Liver (tissue), 9 donors: ENCODE measurements around the gene EZR. TPM values are rescaled to one million over a fixed set of nuclear protein-coding genes. Genes with fewer than 3 reads are reported as not detected.

Experiments
- DNase-seq: peaks from one replicate; pipeline ENCODE4 v3.0.0-alpha.2; 2017; ENCODE audit warnings: low spot score
- H3K27ac ChIP-seq, 2 donors: one replicate each; pipeline ENCODE4 v1.7.0; 2013; ENCODE audit warnings: inconsistent platforms in 2 of 2, low read length in 2 of 2, control low read depth in 1 of 2, low read depth in 1 of 2, mild to moderate bottlenecking in 1 of 2
- H3K27me3 ChIP-seq, 4 donors: one replicate each; pipeline versions ENCODE4 v1.6.1 to v1.7.0; 2013; ENCODE audit warnings: low read length in 3 of 4, inconsistent platforms in 1 of 4, mild to moderate bottlenecking in 1 of 4, moderate library complexity in 1 of 4; ENCODE audit not compliant: control insufficient read depth in 4 of 4, insufficient read depth in 4 of 4
- H3K36me3 ChIP-seq, 4 donors: one replicate each; pipeline versions ENCODE4 v1.6.1 to v1.7.0; 2013; ENCODE audit warnings: low read length in 3 of 4, mild to moderate bottlenecking in 3 of 4, low read depth in 1 of 4, moderate library complexity in 1 of 4; ENCODE audit not compliant: control insufficient read depth in 4 of 4, insufficient read depth in 3 of 4
- H3K4me1 ChIP-seq, 4 donors: one replicate each; pipeline versions ENCODE4 v1.6.1 to v1.7.0; 2013; ENCODE audit warnings: low read length in 3 of 4, mild to moderate bottlenecking in 3 of 4, moderate library complexity in 1 of 4; ENCODE audit not compliant: control insufficient read depth in 4 of 4, insufficient read depth in 4 of 4
- H3K4me3 ChIP-seq, 3 donors: one replicate each; pipeline versions ENCODE4 v1.6.1 to v1.7.0; 2013; ENCODE audit warnings: low read length in 3 of 3, control low read depth in 1 of 3, low read depth in 1 of 3, mild to moderate bottlenecking in 1 of 3
- H3K9ac ChIP-seq, 2 donors: one replicate each; pipeline ENCODE4 v1.7.0; 2013; ENCODE audit warnings: low read length in 2 of 2, mild to moderate bottlenecking in 2 of 2, moderate library complexity in 2 of 2, control low read depth in 1 of 2, low read depth in 1 of 2
- H3K9me3 ChIP-seq, 4 donors: one replicate each; pipeline versions ENCODE4 v1.6.1 to v1.7.0; 2013; ENCODE audit warnings: low read length in 3 of 4; ENCODE audit not compliant: control insufficient read depth in 4 of 4
- FOXA1 ChIP-seq: IDR thresholded peaks from 2 replicates; pipeline ENCODE4 v1.6.1; 2016; ENCODE audit warnings: antibody characterized with exemption
- FOXA2 ChIP-seq: IDR thresholded peaks from 2 replicates; pipeline ENCODE4 v1.6.1; 2016; ENCODE audit warnings: antibody characterized with exemption
- HNF4A ChIP-seq, 2 donors: conservative IDR thresholded peaks; 2 replicates each; pipeline ENCODE4 v1.6.1; 2016; ENCODE audit warnings: antibody characterized with exemption in 2 of 2, mild to moderate bottlenecking in 2 of 2
- JUND ChIP-seq, 2 donors: IDR thresholded peaks; 2 replicates each; pipeline ENCODE4 v1.6.1; 2016; ENCODE audit warnings: antibody characterized with exemption in 2 of 2
- NR2F2 ChIP-seq: IDR thresholded peaks from 2 replicates; pipeline ENCODE4 v1.6.1; 2016; ENCODE audit warnings: antibody characterized with exemption
- RXRA ChIP-seq, 2 donors: IDR thresholded peaks; 2 replicates each; pipeline ENCODE4 v1.6.1; 2017 to 2018; ENCODE audit warnings: antibody characterized with exemption in 2 of 2, mild to moderate bottlenecking in 1 of 2
- YY1 ChIP-seq: IDR thresholded peaks from 2 replicates; pipeline ENCODE4 v1.6.1; 2016; ENCODE audit warnings: antibody characterized with exemption, mild to moderate bottlenecking
- WGBS: extraction: QIAGEN DNeasy Blood & Tissue Kit; methylation state at CpG from one replicate; pipeline ENCODE4 v1.1.7; 2013; 5-methylcytosine and 5-hydroxymethylcytosine counted together
- polyA plus RNA-seq, 2 donors: library from polyadenylated mRNA; stranded (reverse) in 1 of 2; unstranded in 1 of 2; fragments of 200-250 nt in 1 of 2; fragments of >200 nt in 1 of 2; fragmentation: Nextera tagmentation in 1 of 2; extraction: Ambion mirVana in 1 of 2; gene quantifications; one replicate each; pipeline versions ENCODE4 v1.2.1 to v1.2.3, GENCODE V29; 2013 to 2015
- total RNA-seq, 2 donors: library from RNA; depleted of rRNA; stranded (reverse); fragments of >200 nt; gene quantifications; one replicate each; pipeline ENCODE4 v1.2.3, GENCODE V29; 2014
- TF ChIP-seq, protein P1 (sequence below): IDR thresholded peaks from 2 replicates; pipeline ENCODE4 v1.6.1; 2016; ENCODE audit warnings: antibody characterized with exemption
- TF ChIP-seq, protein P2 (sequence below): IDR thresholded peaks from 2 replicates; pipeline ENCODE4 v1.6.1; 2016; ENCODE audit warnings: antibody characterized with exemption, mild to moderate bottlenecking
- TF ChIP-seq, protein P3 (sequence below): IDR thresholded peaks from 2 replicates; pipeline ENCODE4 v1.6.1; 2016; ENCODE audit warnings: antibody characterized with exemption
- donor health status: healthy.
- donor health status: healthy.
- donor health status: healthy.
- donor health status: healthy.
- donor health status: healthy.

The EZR gene
- total and polyA plus RNA-seq, 4 donors, result 22.0 to 35.4 (median 25.4) TPM

DNA sequence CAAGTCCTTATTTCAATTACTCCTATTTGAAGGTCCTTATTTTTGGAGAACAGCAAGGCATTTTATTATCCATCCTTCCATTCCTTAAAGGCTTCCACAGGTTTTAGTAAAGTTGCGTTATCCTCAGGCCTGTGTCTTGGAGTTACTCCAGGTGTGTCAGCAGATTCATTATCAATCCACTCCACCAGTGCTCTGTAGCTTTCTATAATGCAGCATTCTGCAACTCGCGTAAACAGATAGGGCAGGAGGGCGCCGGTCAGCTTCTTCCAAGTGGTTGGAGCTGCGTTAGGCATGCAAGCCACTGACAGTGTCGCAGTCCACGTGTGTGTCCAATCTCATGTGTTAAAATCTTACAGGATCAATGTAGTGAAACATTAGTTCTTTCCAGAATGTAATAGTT lies 93.5 kb downstream of the EZR start (continued):
- TF ChIP-seq, protein P1, sequence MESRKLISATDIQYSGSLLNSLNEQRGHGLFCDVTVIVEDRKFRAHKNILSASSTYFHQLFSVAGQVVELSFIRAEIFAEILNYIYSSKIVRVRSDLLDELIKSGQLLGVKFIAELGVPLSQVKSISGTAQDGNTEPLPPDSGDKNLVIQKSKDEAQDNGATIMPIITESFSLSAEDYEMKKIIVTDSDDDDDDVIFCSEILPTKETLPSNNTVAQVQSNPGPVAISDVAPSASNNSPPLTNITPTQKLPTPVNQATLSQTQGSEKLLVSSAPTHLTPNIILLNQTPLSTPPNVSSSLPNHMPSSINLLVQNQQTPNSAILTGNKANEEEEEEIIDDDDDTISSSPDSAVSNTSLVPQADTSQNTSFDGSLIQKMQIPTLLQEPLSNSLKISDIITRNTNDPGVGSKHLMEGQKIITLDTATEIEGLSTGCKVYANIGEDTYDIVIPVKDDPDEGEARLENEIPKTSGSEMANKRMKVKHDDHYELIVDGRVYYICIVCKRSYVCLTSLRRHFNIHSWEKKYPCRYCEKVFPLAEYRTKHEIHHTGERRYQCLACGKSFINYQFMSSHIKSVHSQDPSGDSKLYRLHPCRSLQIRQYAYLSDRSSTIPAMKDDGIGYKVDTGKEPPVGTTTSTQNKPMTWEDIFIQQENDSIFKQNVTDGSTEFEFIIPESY, result no peak
- TF ChIP-seq NR2F2 (no peak), FOXA1 (no peak), YY1 (no peak)
- TF ChIP-seq, protein P2, sequence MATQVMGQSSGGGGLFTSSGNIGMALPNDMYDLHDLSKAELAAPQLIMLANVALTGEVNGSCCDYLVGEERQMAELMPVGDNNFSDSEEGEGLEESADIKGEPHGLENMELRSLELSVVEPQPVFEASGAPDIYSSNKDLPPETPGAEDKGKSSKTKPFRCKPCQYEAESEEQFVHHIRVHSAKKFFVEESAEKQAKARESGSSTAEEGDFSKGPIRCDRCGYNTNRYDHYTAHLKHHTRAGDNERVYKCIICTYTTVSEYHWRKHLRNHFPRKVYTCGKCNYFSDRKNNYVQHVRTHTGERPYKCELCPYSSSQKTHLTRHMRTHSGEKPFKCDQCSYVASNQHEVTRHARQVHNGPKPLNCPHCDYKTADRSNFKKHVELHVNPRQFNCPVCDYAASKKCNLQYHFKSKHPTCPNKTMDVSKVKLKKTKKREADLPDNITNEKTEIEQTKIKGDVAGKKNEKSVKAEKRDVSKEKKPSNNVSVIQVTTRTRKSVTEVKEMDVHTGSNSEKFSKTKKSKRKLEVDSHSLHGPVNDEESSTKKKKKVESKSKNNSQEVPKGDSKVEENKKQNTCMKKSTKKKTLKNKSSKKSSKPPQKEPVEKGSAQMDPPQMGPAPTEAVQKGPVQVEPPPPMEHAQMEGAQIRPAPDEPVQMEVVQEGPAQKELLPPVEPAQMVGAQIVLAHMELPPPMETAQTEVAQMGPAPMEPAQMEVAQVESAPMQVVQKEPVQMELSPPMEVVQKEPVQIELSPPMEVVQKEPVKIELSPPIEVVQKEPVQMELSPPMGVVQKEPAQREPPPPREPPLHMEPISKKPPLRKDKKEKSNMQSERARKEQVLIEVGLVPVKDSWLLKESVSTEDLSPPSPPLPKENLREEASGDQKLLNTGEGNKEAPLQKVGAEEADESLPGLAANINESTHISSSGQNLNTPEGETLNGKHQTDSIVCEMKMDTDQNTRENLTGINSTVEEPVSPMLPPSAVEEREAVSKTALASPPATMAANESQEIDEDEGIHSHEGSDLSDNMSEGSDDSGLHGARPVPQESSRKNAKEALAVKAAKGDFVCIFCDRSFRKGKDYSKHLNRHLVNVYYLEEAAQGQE, result no peak

DNA sequence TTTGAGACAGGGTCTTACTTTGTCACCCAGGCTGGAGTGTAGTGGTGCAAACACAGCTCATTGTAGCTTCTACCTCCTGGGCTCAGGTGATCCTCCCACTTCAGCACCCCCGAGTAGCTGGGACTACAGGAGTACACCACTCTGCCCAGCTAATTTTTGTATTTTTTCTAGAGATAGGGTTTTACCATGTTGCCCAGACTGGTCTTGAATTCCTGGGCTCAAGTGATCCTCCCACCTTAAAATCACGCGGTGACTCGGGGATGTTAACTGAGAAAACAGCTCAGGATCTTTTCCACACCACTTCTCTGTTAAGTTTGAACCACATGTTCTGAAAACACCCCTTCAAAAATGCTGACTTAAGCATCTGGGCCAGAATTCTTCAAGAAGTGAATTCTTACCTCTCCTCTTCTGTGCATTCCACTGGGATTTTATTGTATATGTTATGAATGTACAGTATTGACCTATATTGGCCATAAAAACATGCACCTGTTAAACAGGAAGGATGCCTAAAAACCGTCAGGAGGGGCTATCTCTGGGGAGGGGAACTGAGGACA lies 96.9 kb downstream of the EZR start:
- TF ChIP-seq FOXA2 (no peak), HNF4A (conservative IDR thresholded peaks at IDR 0.05) (no peak), RXRA (IDR thresholded peaks at IDR 0.05) (no peak), NR2F2 (no peak), JUND (IDR thresholded peaks at IDR 0.05) (no peak), YY1 (no peak)
- TF ChIP-seq, protein P3, sequence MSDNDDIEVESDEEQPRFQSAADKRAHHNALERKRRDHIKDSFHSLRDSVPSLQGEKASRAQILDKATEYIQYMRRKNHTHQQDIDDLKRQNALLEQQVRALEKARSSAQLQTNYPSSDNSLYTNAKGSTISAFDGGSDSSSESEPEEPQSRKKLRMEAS, result no peak
- TF ChIP-seq, protein P2, result no peak
- 84% methylated on average over 5 of the region's 5 CpGs for WGBS
- H3K27me3 ChIP-seq, result no peaks in the 10 kb centered on the region
- H3K4me1 ChIP-seq, result no peaks in the 10 kb centered on the region
- no peak overlapping the region for H3K27ac ChIP-seq
- DNase-seq, result no peak
- no peak overlapping the region for H3K4me3 ChIP-seq
- H3K9ac ChIP-seq, result no peak overlapping the region
- H3K36me3 ChIP-seq, result no peaks in the 10 kb centered on the region
- H3K9me3 ChIP-seq, result no peaks in the 10 kb centered on the region
